GM21786 (cell line): ENCODE measurements around the gene MOB2.
"Not testable (repeated sequence)": the region's sequence is repeated elsewhere in the genome, so short reads cannot be mapped to it uniquely, and the experiment has no call there.

Experiments
- ATAC-seq: cut with Tn5 transposase; IDR thresholded peaks from one replicate; pipeline ENCODE4 v1.9.1; 2021; ENCODE audit not compliant: unreplicated experiment

The MOB2 gene

GRCh38 chr11:1444823-1445422 is 41.7 kb downstream of the MOB2 start:
- no peak for ATAC-seq

DNA sequence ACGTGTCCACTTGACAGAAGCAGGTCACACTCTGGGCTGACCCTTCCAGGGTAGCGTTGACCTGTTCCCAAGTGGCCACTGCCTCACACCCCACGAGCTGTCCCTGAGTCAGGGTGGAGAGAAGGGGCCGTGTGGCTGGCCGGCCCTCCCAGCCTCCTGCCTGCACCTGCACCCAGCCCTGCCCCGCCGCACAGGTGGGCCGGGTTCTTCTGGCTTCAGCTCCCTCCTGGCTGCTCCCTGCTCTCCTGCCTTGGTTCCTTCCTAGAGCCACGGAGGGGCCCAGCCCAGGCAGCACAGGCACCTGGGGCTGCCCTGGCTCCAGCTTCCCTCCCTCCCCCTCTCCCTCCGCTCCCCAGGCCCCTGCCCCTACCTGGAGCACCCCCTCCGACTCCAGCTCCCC is 42.3 kb downstream of the MOB2 start:
- no peak for ATAC-seq

DNA sequence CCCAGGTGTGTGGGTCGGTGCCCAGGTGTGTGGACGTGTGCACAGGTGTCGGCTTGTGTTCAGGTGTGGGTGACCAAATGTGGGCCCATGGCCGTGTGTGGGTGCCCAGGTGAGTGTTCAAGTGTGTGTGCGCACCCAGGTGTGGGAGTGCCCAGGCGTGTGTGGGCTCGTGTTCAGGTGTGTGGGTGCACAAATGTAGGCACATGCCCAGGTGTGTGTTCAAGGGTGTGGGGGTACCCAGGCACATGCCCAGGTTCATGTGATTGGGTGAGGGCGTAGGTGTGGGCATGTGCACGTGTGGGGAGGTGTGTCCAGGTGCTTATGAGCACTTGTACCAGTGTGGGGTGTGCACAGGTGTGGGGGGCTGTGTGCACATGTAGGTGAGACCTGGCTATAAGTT is 42.8 kb downstream of the MOB2 start:
- ATAC-seq = no peak

DNA sequence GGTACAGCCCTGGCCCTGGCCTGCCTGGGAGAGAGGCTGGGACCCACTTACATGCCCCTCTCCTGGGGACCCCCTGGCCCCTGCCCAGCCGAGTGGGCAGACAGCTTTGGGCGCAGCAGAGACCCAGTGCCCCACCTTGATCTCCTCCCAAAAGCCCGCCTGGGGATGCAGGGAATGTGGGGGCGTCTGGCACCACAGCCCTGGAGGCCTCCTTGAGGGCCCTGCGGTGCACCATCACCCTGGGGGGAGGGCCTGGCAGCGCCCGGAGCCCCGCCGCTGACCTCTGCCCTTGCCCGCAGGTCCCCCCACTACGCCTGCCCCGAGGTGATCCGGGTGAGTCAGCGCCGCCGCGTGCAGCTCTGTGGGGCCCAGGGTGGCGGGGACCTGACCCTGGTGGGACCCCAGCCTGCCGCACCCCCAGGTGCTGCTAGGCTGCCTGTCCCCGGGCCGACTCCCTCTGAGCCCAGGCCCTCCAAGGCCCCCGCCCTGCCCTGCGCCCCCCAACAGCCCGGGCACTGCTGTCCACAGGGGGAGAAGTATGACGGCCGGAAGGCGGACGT is 43.7 kb downstream of the MOB2 start:
- no peak for ATAC-seq

GRCh38 chr11:1442163-1442562 is 44.4 kb downstream of the MOB2 start:
- ATAC-seq = no peak

- ATAC-seq = no peak
Observed at GRCh38 chr11:1440496-1440895, 46.1 kb downstream of the MOB2 start.

DNA sequence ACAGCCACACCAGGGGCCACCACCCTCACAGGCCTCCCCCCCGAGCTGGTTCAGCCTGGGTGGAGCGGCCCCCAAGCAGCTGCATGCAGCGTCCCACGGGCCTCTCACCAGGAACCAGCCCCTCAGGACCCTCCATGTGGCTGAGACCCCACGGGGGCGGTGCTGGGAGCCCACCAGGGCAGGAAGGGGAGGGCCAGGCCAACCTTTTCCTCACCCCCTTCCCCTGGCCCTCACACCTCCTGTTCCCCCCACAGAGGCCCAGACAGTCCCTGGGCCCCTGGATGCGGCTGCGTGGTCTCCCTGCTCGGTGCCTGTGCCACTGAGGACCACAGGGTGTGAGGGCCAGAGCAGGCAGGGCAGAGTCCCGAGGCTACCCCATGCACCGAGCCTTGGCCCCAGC is 46.5 kb downstream of the MOB2 start:
- ATAC-seq = no peak

GRCh38 chr11:1439341-1439740 is 47.2 kb downstream of the MOB2 start:
- no peak for ATAC-seq

DNA sequence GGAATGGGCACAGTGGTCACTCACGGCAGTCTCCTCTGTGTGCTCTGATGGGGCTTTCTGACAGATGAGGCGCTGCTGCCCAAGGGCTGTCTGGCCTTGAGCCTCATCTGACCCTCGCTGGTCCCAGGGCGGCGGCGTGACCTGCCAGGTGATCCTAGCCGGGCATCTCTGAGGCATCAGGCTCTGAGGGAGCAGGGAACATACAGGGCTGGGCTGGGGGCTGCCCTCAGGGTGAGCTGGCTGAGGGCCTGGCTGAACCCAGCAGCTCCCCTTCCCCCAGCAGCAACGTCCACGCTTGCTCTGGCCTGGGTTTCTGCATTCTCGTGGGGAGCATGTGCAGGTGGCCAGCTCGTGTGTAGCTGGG is 47.6 kb downstream of the MOB2 start:
- no peak for ATAC-seq

DNA sequence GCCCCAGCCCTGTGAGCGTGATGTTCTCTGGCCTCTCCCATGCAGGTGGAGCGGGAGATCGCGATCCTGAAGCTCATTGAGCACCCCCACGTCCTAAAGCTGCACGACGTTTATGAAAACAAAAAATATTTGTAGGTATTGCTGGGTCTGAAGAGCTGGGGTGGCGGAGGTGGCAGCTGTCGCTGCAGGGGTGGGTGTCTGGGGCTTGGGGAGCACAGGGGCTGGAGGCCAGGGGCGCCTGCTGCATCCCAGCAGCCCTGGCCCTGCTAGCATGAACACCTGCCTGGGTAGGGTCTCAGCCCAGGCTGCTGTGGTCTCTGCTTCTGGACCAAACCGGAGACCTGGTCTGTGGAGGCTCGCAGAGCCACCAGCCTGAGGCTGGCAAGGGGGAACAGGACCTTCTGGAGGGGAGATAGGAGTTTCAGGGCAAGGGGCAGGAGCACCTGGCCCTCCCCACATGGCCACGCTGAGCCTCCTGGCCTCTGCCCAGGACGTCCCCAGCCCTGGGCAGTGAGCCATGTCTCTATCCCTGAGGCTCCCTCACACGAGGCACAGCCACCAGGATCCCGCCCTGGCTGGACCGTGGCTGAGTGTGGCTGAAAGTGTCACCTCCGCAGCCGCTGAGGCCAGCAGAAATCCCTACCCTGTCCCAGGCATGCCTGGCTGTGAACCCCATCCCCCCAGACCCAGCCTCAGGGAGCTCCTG is 48.2 kb downstream of the MOB2 start:
- ATAC-seq = no peak

- ATAC-seq = no peak
Observed at GRCh38 chr11:1437500-1437899, 49.1 kb downstream of the MOB2 start.

DNA sequence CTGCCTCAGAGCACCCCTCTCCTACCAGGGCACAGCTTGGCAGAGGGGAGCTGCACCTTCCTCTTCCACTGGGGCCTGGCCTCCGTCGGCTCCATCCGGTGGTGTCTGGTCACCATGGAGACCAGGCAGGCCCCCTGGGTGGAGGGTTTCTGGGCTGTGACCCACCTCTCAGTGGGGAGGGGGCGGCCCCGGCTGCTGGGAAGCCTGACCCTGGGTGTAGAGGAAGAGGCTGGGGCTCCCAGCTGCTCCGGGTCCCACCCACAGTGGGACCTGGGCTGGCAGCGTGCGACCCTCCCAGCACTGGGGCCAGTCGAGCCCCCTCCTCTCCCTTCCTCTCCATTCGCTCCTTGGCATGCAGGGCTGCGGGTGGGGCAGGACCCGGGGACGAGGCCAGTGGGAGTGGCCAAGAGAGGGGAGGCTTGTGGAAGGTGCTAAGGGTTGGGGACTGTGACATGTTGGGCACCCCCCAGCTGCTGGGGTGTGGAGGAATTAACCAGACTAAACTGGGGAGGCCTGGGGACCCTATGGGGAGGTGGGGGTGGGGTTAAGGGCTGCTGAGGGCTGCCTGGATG is 50.0 kb downstream of the MOB2 start:
- no peak for ATAC-seq

DNA sequence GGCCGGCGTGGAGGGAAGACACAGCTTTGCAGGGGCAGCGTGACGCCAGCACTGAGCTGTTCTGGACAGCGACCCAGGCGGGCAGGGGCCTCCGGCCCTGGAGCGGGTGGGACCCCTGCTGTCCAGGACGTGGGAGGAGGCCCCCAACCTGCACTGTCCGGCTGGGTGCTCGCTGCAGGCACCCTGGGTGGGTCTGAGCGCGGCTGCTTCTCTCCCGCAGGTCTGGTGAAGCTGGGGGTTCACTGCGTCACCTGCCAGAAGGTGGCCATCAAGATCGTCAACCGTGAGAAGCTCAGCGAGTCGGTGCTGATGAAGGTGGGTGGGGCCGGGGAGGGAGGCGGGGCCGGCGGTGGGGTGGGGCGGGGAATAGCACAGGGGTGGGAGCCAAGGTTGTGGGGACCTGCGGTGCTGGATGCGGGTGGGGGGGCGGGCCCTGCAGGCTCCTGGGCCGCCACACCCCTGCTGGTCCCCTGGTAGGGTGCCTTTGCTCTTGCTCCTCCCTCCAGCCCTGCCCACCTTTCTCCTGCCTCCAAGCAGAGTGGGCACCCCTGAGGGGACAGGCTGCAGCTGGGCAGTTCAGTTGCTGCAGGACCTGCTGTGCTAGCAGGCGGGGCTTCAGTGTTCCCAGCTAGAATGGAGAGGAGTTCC is 50.6 kb downstream of the MOB2 start:
- no peak for ATAC-seq

GRCh38 chr11:1435479-1435819 is 51.1 kb downstream of the MOB2 start:
- ATAC-seq = not testable (repeated sequence)

DNA sequence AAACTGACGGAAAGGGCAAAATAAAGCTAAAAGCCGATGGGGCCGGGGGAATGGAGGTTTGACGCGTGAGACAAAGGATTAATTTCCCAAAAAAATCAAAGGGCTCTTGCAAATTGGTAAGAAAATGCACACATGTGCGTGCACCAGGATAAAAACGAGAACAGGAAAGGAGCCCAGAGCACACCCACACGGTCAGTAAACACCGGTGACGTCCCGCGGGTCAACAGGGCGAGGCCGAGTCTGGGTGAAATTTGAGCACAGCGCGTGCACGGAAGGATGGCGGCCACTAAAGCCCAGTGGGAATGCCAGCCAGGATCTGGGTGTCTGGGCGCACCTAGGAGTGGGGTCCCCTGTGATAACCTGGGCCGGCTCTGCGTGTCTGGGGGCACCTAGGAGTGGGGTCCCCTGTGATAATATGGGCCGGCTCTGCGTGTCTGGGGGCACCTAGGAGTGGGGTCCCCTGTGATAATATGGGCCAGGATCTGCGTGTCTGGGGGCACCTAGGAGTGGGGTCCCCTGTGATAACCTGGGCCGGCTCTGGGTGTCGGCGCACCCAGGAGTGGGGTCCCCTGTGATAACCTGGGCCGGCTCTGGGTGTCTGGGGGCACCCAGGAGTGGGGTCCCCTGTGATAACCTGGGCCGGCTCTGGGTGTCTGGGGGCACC is 52.5 kb downstream of the MOB2 start:
- no peak for ATAC-seq

DNA sequence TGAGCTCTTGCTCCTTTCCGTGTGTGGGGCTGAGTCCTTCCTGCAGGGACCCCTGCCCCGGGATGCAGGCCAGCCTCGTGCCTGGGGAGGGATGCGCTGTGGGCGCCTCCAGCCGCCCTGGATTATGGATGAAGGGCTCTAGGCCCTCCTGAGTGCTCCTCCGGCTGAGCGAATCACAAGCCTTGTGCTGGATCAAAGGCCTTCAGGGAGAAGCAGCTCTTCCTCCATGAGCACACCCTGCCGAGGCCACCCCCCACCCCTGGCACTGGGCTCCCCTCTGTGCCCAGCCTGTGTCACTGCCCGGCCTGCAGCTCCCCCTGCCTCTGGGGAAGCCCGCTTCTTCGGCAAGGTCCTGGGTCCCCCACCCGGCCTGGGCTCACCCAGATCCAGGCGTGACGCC is 53.0 kb downstream of the MOB2 start:
- no peak for ATAC-seq

DNA sequence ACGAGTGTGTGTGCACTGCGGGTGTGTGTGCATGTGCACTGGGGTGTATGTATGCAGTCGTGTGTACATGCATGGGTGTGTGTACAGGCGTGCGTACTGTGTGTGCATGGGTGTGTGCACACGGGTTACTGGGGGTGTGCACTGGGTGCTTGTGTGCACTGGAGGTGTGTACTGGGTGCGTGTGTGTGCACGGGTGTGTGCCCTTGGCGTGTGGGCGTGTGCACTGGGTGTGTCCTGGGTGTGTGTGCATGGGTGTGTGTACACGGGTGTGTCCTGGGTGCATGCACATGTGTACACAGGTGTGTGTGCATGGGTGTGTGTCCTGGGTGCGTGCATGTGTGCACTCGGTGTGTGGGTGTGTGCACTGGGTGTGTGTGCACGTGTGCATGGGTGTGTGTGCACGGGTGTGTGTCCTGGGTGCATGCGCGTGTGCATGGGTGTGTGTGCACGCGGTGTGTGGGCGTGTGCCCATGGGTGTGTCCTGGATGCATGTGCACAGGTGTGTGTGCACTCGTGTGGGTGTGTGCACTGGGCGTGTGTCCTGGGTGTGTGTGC is 57.7 kb downstream of the MOB2 start:
- ATAC-seq = no peak

GRCh38 chr11:1425439-1425838 is 61.1 kb downstream of the MOB2 start:
- ATAC-seq = no peak

DNA sequence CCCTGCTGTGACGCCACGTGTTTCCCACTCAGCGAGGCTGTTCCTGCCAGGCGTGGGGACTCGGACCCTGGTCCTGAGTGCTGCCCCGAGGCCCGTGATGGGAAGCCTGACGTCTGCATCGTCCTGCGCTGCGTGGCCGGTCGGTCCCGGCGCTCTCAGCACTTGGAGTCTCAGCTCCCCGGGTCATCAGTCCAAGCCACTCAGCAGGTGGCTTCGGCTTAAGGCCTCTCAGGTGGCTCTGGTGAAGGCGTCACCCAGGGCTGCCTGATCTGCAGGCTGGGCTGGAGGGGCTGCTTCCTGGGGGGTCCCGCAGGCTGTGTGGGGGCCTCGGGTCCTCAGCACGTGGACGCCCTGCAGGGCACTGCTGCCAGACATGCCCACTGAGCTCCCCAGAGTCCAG is 61.6 kb downstream of the MOB2 start:
- no peak for ATAC-seq

DNA sequence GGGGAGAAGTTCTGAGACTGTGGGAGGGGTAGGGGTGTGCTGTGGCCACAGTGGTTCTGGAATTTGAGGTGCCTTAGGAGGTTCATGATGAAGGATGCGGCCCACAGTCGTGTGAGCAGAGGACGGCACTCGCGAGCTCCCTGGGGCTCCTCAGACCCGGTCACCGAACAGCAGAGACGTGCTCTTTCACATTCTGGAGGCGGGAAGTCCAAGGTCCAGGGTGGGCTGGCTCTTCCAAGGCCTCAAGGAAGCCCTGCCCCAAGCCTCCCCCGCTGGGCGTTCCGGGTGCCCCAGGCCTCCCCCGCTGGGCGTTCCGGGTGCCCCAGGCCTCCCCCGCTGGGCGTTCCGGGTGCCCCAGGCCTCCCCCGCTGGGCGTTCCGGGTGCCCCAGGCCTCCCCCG is 63.2 kb downstream of the MOB2 start:
- ATAC-seq = not testable (repeated sequence)

DNA sequence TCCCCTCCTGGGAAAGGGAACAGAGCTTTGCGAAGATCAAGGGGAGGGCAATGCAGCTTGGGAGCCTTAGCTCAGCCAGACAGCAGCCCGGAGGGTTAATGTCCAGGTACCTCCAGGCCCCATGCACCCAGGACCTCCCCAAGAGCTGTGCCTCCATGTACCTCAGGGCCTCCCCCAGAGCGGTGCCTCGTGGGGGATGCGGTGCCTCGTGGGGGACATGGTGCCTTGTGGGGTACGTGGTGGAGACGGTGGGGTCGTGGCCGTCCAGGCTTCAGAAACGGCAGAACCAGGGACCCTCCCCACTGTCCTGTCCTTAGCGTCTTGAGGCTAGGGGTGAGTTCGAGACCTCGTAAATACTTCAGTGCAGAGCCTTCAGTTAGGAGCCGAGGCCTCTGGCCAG is 63.6 kb downstream of the MOB2 start:
- ATAC-seq = no peak
